AG09309 (cell line): Measurements from ENCODE around the gene CDH1.

Source experiments
- DNase-seq: peaks from one replicate; pipeline ENCODE4 v3.0.0-alpha.2; 2010; ENCODE audit warnings: low read depth
- H3K4me3 ChIP-seq: 2 replicates; pipeline ENCODE4 v1.5.1; 2011; ENCODE audit warnings: mild to moderate bottlenecking, low read depth, low read length, moderate library complexity; ENCODE audit not compliant: control insufficient read depth
- CTCF ChIP-seq: IDR thresholded peaks from 2 replicates; pipeline ENCODE4 v1.5.1; 2011; ENCODE audit warnings: mild to moderate bottlenecking, low read depth, low read length, inconsistent platforms; ENCODE audit not compliant: insufficient read depth, control insufficient read depth; ENCODE audit errors: missing control alignments

The CDH1 gene

GRCh38 chr16:68850481-68850880 lies 113.4 kb downstream of the CDH1 start:
- H3K4me3 ChIP-seq, result no peak overlapping the region
- no peak for DNase-seq
- no peak for TF ChIP-seq CTCF

- no peak for TF ChIP-seq CTCF
- DNase-seq, result no peak
- H3K4me3 ChIP-seq, result no peak overlapping the region
Observed at GRCh38 chr16:68851601-68852000, 114.5 kb downstream of the CDH1 start.

DNA sequence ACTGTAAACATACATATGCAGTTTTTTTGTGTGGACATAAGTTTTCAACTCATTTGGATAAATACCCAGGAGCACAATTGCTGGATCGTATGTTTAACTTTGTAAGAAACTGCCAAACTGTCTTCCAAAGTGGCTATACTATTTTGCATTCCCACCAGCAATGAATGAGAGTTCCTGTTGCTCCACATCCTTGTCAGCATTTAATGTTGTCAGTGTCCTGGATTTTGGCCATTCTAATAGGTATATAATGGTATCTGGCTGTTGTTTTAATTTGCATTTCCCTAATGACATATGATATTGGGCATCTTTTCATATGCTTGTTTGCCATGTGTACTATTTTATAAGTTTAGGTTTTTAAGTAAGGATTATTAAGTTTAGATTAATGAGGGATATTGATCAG lies 120.4 kb downstream of the CDH1 start:
- no peak for TF ChIP-seq CTCF
- H3K4me3 ChIP-seq, result no peak overlapping the region
- no peak for DNase-seq

DNA sequence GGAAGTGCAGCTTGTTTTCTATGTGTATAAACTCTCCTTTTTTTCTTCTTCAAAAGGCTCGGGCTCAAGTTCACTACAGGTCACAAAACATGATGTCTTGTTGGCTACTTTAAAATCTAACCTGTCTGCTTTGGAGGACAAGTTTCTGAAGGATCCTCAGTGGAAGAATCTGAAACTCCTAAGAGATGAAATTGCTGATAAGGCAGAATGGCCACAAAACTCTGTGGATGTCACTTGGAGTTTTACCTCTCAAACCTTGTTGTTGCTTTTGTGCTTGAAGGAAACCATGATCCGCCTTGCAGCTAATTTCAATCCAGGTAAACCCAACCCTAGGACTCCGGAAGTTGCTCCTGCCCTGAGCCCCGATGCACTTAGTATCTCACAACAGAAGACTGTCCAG lies 122.7 kb downstream of the CDH1 start:
- no peak for TF ChIP-seq CTCF
- H3K4me3 ChIP-seq, result no peak overlapping the region
- DNase-seq, result no peak

DNA sequence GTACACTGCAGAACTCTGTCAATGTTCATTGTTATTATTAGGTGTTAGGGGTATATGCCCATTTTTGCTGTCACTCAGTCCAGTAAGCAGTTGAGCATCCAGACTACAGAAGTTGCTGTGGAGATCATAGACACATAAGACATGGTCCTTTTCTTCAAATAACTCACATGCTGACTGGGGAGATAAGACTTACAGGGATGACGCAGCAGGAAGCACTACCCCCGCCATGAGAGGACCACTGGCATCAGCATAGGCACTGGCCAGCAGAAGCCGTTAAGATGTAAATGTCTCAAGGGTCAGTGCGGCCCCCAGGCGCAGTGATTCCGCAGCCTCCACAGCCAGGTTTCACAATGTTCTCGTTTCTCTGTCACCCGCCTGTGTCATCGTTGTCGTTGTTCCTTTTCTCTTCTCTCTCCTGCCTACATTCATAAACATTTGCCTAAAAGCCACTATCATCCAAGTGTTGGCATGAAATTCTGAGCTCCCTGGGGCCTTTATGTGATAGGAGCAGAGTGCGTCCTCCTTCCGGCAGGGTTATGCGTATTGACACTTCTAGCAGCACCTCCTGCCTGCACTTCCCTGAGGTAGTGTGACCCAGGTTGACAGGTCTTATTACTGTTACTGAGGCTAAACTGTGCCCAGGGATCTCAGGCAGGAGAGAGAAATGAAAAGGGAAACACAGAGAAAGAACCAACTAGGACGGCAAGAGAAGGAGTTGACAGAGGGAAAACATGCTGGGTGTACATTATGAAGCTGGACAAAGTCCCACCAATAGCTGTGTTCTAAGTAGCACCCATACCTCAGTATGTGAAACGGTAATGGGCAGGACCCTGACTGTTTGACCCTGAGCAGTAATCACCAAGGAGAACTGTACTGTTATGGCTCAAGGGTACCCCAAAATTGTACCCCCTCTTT lies 124.1 kb downstream of the CDH1 start:
- no peak for DNase-seq
- no peak for TF ChIP-seq CTCF
- no peak overlapping the region for H3K4me3 ChIP-seq

DNA sequence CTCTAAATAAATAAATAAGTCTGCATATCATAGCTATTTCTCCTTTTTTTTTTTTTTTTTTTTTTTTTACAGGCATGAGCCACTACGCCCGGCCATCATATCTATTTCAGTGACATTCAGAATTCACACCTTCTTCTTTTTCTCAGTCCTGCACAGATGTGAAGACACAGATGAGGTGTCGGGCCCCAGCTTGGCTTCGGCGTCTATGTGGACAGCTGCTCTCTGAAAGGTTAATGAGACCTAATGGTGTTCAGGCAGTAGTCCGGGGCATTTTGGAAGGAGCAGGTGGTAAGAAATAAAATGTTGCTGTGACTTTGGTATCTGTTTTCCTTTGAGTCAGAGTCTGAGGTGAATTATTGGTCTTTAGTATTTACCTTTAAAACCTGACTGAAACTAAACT lies 129.8 kb downstream of the CDH1 start:
- TF ChIP-seq CTCF, result no peak
- no peak overlapping the region for H3K4me3 ChIP-seq
- no peak for DNase-seq
